GM18498 (cell line): ENCODE measurements around the gene MLLT10.
A peak's percentile ranks its signal among the peaks of the same experiment; 100 is the strongest.

ENCODE experiments used
- ATAC-seq: cut with Tn5 transposase; IDR thresholded peaks from one replicate; pipeline ENCODE4 v1.9.1; 2021; ENCODE audit warnings: mild to moderate bottlenecking, moderate library complexity; ENCODE audit not compliant: unreplicated experiment

The MLLT10 gene

GRCh38 chr10:21726601-21727225, 192.7 kb downstream of the MLLT10 start:
- no peak for ATAC-seq

- no peak for ATAC-seq
These were observed 193.6 kb downstream of the MLLT10 start for GRCh38 chr10:21727452-21728168.

DNA sequence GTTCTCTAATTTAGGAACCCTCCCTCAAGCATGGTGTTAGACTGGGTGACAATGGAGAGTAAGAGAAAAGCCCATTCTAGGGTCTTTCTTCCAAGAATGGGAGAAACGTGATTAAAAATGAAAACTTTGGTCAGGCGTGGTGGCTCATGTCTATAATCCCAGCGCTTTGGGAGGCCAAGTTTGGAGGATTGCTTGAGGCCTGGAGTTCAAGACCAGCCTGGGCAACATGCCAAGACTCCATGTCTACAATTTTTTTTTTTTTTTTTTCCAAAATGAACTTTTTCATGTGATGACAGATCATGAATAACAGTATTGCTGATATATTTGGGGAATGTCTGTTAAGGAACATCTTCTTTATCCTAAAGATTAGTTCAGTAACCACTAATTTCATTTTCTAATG, 194.6 kb downstream of the MLLT10 start:
- no peak for ATAC-seq

GRCh38 chr10:21732067-21732772, 198.2 kb downstream of the MLLT10 start:
- ATAC-seq = peak; percentile 81

- ATAC-seq = no peak
These were observed 199.7 kb downstream of the MLLT10 start for GRCh38 chr10:21733710-21734109.

DNA sequence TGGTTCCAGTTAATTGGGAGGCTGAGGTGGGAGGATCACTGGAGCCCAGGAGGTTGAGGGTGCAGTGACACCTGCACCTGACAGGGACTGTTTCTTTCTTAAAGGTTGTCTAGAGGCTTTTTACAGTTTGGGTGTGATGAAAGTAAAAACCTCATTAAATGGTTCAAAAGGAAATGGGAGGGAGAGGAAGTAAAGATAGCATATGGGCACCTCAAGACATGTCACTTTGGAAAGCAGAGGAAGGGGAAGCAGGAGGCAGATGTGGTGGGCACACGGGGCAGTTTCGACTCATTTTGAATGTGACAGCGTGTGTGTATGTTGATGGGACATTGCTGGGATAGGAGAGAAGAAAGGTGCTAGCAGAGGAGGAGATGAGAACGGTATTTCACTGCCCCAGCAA, 203.1 kb downstream of the MLLT10 start:
- ATAC-seq = no peak

DNA sequence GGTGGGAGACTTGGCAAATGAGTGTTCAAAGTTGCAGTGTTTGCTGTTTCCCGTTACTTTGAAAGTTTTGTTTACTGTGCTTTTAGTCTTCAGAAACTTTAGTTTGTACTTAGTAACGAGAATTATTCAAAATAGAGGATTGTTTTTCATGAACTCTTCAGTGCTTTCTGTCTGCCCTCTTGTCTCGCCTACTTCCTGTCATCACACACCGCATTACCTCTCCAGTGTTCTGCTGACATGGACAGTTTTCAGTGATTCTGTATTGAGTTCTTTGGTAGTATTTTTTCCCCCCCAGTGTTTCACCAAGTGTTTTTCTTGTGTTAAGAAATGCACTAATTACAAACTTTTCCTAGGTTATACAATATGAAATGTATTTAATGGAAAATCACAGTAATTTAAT, 207.0 kb downstream of the MLLT10 start:
- ATAC-seq = no peak

DNA sequence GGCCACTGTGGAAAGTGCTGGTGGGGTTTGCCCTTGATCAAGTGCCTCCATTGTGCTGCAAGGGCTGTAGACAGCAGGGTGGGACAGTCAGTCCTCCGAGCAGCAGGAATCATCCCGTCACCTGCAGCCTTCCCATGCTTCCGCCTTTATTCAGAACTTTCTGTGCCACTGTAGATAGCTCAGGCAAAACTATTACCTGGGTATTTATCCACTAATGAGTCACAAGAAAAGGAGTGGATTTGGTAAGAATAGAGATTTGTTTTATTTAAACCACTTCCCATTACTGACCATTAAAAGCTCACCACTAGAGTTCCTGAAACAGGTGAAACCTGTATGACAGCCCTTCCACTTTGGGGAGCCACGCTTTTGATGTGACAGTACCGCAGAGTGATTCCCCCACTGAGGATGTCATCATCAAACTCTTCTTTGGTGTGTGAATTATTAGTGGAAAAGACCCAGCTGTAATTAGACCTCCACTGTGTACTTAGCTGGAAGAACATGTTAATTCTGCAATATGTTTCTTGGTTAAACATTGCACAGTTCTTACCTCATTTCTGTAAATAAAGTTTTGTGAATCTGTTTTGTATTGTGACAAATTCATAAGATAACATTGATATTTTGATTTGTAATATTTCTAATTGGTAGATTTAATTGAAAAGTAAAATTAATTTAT, 208.8 kb downstream of the MLLT10 start:
- ATAC-seq = no peak

GRCh38 chr10:21744223-21744622, 210.2 kb downstream of the MLLT10 start:
- no peak for ATAC-seq

- ATAC-seq = no peak
These were observed 212.1 kb downstream of the MLLT10 start for GRCh38 chr10:21746118-21746517.

- no peak for ATAC-seq
These were observed 213.8 kb downstream of the MLLT10 start for GRCh38 chr10:21747809-21748208.

- ATAC-seq = no peak
These were observed 215.8 kb downstream of the MLLT10 start for GRCh38 chr10:21749788-21750187.

- no peak for ATAC-seq
These were observed 216.4 kb downstream of the MLLT10 start for GRCh38 chr10:21750424-21750823.

DNA sequence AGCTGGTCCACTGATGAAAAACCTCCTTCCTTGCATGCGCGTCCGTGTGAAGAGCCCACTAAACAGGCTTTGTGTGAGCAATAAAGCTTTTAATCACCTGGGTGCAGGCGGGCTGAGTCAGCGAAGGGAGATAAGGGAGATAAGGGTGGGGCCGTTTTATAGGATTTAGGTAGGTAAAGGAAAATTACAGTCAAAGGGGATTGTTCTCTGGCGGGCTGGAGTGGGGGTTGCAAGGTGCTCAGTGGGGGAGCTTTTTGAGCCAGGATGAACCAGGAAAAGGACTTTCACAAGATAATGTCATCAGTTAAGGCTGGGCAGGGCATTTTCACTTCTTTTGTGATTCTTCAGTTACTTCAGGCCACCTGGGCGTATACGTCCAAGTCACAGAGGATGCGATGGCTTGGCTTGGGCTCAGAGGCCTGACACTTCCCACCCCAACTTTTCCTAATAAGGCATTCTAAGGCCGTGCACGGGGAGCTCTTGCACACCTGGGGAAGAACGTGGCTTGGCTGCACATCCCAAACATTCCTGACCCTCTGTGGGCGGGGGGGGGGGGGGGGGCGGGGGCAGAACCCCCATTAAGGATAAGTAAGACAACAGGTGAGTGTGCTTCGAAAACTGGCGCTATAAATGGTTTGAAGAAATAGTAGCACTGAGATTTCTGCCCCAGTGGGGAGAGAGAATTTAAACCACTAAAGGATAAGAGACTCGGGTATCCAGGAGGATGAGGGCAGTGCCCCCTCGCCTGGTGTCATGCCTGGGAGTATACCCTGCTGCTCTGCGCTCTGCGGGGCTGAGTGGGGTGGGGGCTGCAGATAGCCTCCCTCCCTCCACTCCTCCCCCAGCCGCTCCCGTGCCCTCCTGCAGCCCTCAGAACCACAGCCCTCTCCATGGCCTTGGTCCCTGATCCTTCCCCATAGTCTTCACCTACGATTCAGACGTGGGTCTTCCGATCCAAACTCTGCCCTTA, 217.6 kb downstream of the MLLT10 start:
- ATAC-seq = no peak

DNA sequence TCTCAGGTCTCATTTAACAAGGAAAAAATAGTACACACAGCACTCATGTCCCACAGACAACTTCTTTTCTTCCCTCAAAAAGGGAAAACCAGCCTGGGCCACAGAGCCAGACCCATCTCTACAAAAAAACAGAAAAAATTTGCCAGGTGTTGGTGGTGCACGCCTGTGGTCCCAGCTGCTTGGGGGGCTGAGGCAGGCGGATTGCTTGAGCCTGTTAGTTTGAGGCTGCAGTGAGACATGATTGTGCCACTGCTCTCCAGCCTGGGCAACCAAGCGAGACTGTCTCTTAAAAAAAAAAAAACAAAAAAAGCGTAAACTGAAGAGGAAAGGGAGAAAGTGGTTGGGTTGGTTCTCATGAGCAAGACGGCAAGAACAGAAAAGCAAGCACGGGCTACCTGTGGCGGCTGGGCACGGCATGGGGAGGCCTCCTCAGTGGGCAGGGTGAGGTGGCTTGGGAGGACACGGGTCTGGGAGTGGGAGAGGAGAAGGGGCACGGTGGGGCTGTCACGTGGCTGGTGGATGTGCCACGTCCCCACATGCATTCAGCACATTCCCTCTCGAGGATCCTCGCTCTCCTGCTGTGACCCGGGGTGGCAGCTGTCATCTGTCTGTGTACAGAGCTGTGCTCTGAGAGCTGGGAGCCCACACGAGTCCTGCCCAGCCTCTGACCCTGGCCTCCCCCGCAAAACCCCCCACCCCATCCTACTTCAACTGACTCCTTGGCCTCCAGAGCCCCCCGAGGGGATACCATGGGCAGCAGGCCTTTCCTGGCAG, 219.7 kb downstream of the MLLT10 start:
- no peak for ATAC-seq

DNA sequence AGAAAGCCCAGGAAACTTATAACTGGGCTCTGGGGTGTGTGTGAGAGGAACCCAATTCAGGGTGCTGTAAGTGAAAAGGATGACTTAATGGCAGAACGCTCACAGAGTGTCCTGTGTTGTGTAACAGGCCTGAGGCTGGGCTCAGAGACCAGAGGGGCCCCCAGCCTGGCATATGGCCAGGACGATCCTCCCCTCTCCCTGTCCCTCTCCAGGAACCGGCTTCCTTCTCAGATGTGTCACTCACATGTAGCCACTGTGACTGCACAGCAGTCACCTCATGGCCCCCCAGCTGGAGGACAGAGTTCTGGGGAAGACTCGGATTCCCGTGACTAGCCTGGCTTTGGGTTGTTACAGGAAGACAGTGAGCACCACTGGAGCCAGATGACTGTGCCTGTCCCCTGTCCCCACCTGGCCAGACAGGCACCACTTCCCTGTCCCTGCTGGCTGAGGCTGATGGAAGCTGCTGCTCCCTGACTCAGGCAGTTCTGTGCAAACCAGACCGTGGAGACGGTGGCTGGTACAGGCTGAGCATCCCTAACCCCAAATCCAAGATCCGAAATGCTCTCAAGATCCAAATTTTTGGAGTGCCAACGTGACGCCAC, 220.5 kb downstream of the MLLT10 start:
- ATAC-seq = no peak

DNA sequence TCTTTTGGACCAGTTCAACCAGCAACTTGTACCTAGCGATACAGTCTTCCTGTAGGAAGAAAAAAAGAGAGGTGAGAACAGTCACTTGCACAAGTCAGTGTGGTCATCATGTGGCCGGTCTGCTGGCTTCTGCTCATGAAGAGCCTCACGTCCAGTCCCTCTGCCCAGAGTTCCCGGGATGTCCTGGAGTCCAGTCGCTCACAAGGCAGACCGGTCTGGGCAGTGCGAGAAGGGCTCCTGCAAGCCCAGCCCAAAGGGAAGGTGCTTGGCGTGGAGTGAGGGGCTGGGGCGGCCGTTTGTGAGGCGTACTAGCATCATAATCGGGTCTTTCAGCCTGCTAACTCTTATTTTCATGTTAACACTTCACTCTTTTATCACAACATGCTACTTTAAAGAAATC, 222.7 kb downstream of the MLLT10 start:
- no peak for ATAC-seq

- no peak for ATAC-seq
These were observed 223.3 kb downstream of the MLLT10 start for GRCh38 chr10:21757185-21757901.

DNA sequence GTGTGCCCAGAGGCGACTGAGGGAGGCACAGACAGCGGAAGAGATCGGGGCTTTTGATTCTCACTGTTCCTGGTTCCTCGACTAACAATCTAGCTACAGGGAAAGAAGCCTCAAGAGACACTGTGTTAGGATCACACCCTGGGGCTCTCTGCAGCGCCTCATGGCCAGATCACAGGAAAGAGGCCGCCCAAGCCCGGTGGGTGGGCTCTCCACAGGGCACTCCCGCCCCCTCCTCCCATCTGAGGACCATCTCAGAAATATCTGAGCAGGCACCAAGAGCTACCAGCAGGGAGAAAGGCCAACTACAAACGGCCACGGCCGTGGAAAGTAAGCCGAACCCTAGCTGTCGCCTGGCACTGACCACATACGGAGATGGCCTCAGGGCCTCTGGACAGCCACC, 224.2 kb downstream of the MLLT10 start:
- ATAC-seq = no peak
